Brain pericyte (primary cell): ENCODE data around the gene MAP10.
"Not testable (repeated sequence)": the region's sequence is repeated elsewhere in the genome, so short reads cannot be mapped to it uniquely, and the experiment has no call there.

Experiments used
- DNase-seq: peaks from one replicate; pipeline ENCODE4 v3.0.0-alpha.2; 2012; ENCODE audit warnings: low read depth, low spot score

MAP10 gene

DNA sequence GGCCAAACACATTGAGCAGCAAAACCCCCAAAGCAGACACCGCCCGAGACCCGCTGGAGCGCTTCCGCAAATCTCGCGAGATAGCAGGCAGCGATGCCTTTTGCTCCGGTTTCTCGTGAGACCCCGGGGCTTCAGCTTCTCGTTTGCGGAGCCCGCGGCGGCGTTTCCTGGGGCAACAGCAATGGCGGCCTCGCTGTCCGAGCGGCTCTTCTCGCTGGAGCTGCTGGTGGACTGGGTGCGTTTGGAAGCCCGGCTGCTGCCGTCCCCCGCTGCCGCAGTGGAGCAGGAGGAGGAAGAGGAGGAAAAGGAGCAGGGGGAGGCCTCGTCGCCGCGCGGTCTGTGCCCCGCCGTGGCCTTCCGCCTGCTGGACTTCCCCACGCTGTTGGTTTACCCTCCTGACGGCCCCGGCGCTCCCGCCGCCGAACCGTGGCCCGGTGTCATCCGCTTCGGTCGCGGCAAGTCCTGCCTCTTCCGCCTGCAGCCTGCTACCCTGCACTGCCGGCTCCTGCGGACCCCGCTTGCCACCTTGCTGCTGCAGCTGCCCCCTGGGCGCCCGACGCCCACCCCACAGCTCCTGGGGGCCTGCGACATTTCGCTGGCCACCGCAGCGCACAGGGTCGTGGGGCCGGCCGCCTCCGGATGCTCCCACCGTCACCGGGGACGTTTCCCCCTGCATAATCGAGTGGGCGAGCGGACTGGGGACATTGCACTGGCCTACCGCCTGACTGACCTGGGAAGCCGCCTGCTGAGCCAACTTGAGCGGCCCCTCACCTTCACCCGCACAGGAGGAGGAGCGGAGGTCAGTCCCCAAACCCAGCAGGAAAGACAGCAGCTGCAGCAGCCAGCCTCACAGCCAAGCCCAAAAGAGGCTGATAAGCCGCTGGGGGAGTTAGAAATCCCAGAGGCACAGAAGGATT, at the start of gene MAP10:
Gene MAP10, plus strand, starts transcription at position 148 of the 917 bp plus-strand sequence. Its CDS starts 34 bp downstream, at position 182.
- DNase-seq, result peak; percentile 37

GRCh38 chr1:232764458-232765251, 40.6 kb upstream of the MAP10 start:
- DNase-seq, result no peak

DNA sequence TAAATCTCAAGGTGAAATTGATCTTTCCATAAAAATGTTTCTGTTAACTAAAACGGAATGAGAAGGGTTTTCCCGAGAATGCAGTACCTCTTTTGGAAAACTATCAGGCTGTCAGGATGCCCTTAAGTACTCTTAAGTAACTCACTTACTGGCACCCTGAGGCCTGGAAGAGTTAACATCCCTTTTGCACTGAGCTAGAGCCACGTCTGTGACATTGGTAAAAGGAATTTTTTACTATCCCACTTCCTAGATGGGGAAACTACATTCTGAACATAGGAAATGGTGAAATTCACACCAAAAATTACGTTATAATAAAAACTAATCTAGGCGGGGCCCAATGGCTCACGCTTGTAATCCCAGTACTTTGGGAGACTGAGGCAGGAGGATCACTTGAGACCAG, 39.7 kb upstream of the MAP10 start:
- no peak for DNase-seq

DNA sequence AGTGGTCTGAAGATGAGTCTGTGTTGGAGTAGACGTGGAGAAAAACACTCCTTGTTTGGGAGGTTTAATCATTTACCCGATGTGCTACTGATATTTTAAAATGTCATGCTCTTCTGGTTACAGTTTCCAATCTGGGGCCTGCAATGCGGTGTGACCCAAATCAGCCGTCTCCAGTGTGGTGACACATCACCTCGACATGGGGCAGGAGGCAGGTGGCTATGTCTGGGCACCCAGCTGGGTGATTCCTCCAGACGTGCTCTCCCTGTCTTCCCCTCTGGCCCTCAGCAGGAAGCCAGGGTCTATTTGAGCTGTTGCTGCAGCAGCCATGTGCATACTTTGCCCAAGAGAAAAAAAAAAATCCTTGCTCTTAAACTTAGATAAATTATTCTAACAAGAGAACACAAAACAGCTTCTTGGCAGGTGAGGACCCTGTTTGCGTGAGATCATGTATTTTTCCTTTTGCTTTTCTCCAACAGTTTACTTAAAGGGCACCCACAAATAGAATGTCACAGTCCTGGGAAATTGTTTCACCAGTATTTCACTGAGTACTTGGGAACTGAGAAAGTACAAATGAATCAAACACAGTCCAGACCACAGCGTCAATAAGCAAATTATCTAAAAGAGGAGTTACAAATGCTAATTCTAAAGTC, 38.9 kb upstream of the MAP10 start:
- DNase-seq, result no peak

DNA sequence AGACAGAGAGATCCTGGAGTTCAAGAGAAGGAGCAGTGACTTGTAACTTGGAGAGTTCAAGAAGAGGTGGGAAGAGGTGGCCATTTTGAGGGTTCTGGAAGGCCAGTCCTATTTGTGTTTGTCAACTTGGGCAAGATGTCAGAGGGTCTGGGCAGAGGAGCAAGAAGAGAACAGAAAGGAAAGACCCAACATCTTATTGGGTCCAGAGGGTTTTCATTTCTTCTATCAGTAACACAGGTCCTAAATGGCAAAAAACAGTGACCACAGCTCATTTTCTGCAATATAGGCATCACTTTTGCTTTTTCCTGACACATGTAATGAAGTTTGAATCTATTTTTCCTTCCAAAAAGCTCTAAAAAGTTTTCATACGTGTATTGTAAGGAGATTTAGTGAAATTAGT, 38.3 kb upstream of the MAP10 start:
- DNase-seq, result no peak

GRCh38 chr1:232767305-232768074, 37.7 kb upstream of the MAP10 start:
- no peak for DNase-seq

DNA sequence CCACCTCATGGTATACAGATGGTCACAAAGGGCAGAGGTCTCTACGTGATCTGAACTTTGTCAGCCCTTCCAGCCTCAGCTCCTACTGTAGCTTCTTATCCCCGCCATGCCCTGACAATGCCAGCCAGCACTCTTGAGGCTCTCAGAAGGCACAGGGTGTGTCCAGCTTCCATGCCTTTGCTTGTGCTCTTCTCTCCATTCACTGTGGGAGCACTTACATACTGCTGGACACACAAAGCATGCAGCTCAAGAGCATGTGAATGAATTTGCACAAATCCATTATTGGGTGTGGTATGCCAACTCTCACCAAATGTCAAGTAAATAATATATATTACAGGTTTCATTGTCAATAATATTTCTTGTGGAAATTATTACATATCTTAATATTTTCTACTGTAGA, 36.4 kb upstream of the MAP10 start:
- no peak for DNase-seq

GRCh38 chr1:232769733-232770132, 35.5 kb upstream of the MAP10 start:
- no peak for DNase-seq

DNA sequence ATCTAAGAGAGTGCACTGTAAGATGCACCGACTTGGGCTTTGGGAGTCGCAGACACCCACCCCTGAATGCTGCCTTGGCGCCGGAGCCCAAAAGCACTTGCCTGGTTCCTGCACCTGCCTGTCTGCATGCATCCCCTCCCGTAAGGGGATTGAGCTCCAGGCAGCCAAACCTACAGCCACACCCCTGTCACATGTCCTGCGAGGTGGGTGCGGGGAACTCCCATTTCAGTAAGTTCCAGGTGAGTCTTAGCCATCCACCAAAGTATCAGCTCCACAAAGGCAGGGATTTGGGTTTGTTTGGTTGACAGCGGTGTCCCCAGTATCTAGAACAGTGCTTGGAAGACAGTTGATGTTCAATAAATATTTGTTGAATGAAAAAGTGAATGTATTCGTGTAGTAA, 31.5 kb upstream of the MAP10 start:
- no peak for DNase-seq

- no peak for DNase-seq
Observed at GRCh38 chr1:232776526-232777106, 28.6 kb upstream of the MAP10 start.

DNA sequence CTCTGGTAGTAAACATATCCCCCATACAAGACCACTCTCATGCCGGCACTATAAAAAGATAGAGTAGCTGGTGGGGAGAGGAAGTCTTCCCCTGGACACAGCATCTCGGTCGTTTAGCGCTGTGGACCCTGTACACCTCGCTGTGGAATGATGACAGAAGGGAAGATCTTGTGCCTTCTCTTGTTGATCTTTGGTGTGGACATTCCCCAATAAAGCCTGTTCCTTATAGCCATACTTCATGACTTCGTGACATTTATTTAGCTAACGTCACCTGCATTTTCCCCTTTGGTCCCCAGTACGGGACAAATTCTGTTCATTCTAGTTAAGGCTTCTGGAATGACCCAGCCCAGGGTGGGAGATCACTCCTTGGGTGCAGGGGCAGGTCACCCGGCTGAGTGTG, 24.9 kb upstream of the MAP10 start:
- no peak for DNase-seq

DNA sequence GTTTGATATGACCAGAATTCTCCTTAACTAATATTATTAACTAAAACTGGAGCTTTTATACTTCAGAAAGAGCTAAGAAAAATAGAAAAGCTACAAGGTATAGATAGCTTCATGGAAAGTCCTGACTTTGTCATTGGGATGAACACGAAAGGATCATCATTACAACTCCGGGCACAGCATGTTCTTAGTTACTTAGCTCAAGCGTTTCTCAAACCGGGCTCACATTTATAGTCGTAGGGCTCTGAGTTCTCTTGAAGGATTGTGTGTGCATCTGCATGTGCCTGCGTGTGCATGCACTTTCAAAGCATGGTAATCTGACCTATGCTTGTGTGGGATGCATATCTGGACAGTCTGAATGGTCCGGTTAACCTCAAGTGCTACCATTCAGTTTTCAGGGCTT, 20.4 kb upstream of the MAP10 start:
- no peak for DNase-seq

GRCh38 chr1:232785630-232786029, 19.6 kb upstream of the MAP10 start:
- DNase-seq, result not testable (repeated sequence)

DNA sequence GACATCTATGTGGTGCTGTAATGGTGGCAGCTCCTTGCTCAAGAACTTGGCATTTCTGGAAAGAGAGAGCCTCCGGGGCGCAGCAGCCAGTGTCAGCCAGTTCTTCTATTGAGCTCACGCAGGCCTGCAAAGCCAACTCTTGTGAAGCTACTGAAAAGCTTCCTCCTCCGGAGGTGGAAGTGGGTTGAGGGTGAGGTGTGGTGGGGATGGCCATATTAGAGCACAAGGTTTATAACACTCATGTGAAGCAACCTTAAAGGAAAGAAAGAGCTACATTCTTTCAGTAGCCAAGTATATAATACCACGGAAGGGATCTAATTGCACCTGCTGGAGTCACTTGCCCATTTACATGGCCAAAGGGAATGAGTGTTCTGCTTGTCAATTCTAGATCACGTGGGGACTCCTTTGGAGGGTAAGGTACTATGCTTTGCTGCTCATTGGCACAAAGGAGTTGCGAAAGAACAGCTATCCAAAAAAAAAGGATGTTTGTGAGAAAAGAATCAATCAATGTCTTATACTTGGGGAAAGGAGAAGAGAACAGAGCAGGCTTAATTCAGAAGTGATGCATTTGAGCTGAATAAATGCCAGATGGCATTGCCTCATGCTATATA, 18.3 kb upstream of the MAP10 start:
- no peak for DNase-seq

GRCh38 chr1:232788235-232788872, 16.9 kb upstream of the MAP10 start:
- DNase-seq, result no peak

GRCh38 chr1:232789651-232790050, 15.6 kb upstream of the MAP10 start:
- no peak for DNase-seq

GRCh38 chr1:232792949-232793348, 12.3 kb upstream of the MAP10 start:
- no peak for DNase-seq

DNA sequence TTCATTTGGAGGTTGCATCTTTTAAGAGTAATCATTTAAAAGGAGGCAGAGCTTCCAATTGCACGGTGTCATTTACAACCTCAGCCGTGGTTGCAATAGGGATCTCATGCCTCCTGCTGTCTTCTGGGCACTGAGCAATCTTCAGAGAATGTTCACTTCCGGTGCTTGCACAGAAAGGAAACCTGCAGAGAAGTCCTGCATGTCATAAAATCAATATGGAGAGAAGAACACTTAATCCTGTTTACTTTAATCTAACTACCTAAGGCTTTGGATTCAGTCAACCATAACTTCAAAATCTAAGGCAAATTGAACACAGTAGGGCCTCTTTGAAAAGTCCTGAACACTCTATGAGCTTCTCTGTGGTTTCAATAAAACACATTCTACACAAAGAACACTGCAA, 11.3 kb upstream of the MAP10 start:
- peak; percentile 26 for DNase-seq

DNA sequence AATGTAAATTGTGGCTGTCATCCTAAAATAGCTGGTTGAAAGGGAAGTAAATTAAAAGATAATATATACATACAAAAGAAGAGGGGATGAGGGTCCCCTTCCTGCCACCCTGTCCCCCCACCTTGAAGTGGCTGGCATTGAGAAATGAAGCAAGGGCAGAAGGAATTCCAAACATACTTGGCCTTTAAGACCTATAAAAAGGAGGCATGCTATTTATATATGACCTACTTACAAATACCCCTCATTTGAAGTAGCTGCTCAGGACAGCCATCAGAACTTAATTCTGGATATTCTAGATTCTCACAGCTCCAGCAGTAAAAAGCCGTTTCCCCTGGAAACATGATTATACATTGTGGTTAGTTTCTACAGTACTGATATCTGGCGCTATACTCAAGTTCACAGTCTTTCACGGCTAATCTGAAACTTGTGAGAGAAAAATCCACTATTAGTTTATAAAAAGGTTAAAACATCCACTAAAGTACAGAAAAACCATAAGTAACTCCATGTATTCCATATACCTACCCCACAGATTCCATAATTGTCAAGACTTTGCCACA, 9.6 kb upstream of the MAP10 start:
- no peak for DNase-seq
